GM19324 (cell line): ENCODE data around the gene LRRC41.
"Not testable (repeated sequence)": the region's sequence is repeated elsewhere in the genome, so short reads cannot be mapped to it uniquely, and the experiment has no call there.

ENCODE experiments used
- ATAC-seq: cut with Tn5 transposase; IDR thresholded peaks from one replicate; pipeline ENCODE4 v1.9.1; 2021; ENCODE audit warnings: mild to moderate bottlenecking, moderate library complexity; ENCODE audit not compliant: unreplicated experiment, low FRiP score

The LRRC41 gene

GRCh38 chr1:46303038-46303871, at the start of gene LRRC41, which contains the start of gene UQCRH:
Gene LRRC41, minus strand, starts transcription at chr1:46303616. Its CDS starts 294 bp downstream, at chr1:46303322.
Gene UQCRH, plus strand, starts transcription at chr1:46303698. Its CDS starts 69 bp downstream, at chr1:46303767.
- peak; percentile 85 for ATAC-seq

GRCh38 chr1:46352363-46352762, 48.9 kb upstream of the LRRC41 start:
- no peak for ATAC-seq

GRCh38 chr1:46345281-46345680, 41.9 kb upstream of the LRRC41 start:
- no peak for ATAC-seq

- ATAC-seq = no peak
Measured at GRCh38 chr1:46344481-46344880, 41.1 kb upstream of the LRRC41 start.

- ATAC-seq = no peak
Measured at GRCh38 chr1:46343705-46344104, 40.3 kb upstream of the LRRC41 start.

GRCh38 chr1:46343351-46343695, 39.9 kb upstream of the LRRC41 start:
- ATAC-seq = no peak

- no peak for ATAC-seq
Measured at GRCh38 chr1:46342677-46343350, 39.4 kb upstream of the LRRC41 start.

- ATAC-seq = no peak
Measured at GRCh38 chr1:46342084-46342656, 38.8 kb upstream of the LRRC41 start.

- ATAC-seq = no peak
Measured at GRCh38 chr1:46341222-46342083, 38.0 kb upstream of the LRRC41 start.

- ATAC-seq = peak; percentile 76
Measured at GRCh38 chr1:46340404-46341221, 37.2 kb upstream of the LRRC41 start, which contains the start of gene NSUN4. Gene NSUN4, plus strand, starts transcription at chr1:46340807. Its CDS starts 20 bp downstream, at chr1:46340827.

- not testable (repeated sequence) for ATAC-seq
Measured at GRCh38 chr1:46337409-46337808, 34.0 kb upstream of the LRRC41 start.

- no peak for ATAC-seq
Measured at GRCh38 chr1:46335081-46335480, 31.7 kb upstream of the LRRC41 start.

GRCh38 chr1:46334030-46334384, 30.6 kb upstream of the LRRC41 start:
- no peak for ATAC-seq

GRCh38 chr1:46333300-46334029, 30.0 kb upstream of the LRRC41 start:
- ATAC-seq = no peak

- peak; percentile 40 for ATAC-seq
Measured at GRCh38 chr1:46331786-46332540, 28.5 kb upstream of the LRRC41 start.

GRCh38 chr1:46330381-46330780, 27.0 kb upstream of the LRRC41 start:
- not testable (repeated sequence) for ATAC-seq

- not testable (repeated sequence) for ATAC-seq
Measured at GRCh38 chr1:46329807-46330206, 26.4 kb upstream of the LRRC41 start.

- not testable (repeated sequence) for ATAC-seq
Measured at GRCh38 chr1:46328182-46328581, 24.8 kb upstream of the LRRC41 start.
